Erythroblast (primary cell): Measurements from ENCODE around the gene GRP.

Experiments used
- GATA1 ChIP-seq: IDR thresholded peaks from 2 replicates; pipeline ENCODE4 v1.6.1; 2011; ENCODE audit warnings: low read depth, mild to moderate bottlenecking, control low read depth, low read length, moderate library complexity
- POLR2A ChIP-seq: IDR thresholded peaks from 2 replicates; pipeline ENCODE4 v1.6.1; 2011; ENCODE audit warnings: mild to moderate bottlenecking, low read length

DNA sequence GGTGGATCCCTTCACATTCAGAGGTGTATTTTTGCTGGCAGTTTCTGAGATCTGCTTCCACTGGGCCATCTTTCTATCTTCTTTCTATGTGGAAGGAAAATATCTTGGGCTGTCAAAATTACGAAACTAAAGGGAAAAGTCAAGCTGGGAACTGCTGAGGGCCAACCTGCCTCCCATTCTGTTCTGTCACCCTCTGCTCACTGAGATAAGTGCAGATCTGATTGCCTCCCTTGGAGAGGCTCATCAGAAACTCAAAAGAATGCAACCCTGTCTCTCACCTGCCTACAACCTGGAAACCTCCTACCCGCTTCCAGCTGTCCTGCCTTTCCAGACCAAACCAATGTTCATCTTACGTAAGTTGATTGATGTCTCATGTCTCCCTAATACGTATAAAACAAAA lies 26.8 kb downstream of the GRP start:
- TF ChIP-seq POLR2A (no peak), GATA1 (no peak)
